Melanocyte of skin (primary cell): Measurements from ENCODE around the gene HIRA. TPM values are rescaled to one million over a fixed set of nuclear protein-coding genes. Genes with fewer than 3 reads are reported as not detected.

Experiments
- small RNA-seq, 2 donors: library from RNA; depleted of rRNA; stranded (forward); fragments of <200 nt; gene quantifications; one replicate each; pipeline ENCODE3, GENCODE V24; 2012
- total RNA-seq, 2 donors: library from RNA; depleted of rRNA; stranded (reverse); fragments of >200 nt; gene quantifications; 2 replicates each; pipeline ENCODE4 v1.2.3, GENCODE V29; 2012

The HIRA gene, protein sequence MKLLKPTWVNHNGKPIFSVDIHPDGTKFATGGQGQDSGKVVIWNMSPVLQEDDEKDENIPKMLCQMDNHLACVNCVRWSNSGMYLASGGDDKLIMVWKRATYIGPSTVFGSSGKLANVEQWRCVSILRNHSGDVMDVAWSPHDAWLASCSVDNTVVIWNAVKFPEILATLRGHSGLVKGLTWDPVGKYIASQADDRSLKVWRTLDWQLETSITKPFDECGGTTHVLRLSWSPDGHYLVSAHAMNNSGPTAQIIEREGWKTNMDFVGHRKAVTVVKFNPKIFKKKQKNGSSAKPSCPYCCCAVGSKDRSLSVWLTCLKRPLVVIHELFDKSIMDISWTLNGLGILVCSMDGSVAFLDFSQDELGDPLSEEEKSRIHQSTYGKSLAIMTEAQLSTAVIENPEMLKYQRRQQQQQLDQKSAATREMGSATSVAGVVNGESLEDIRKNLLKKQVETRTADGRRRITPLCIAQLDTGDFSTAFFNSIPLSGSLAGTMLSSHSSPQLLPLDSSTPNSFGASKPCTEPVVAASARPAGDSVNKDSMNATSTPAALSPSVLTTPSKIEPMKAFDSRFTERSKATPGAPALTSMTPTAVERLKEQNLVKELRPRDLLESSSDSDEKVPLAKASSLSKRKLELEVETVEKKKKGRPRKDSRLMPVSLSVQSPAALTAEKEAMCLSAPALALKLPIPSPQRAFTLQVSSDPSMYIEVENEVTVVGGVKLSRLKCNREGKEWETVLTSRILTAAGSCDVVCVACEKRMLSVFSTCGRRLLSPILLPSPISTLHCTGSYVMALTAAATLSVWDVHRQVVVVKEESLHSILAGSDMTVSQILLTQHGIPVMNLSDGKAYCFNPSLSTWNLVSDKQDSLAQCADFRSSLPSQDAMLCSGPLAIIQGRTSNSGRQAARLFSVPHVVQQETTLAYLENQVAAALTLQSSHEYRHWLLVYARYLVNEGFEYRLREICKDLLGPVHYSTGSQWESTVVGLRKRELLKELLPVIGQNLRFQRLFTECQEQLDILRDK
- total RNA-seq, result 10 to 100 TPM; 18.2 to 28.6 TPM

DNA sequence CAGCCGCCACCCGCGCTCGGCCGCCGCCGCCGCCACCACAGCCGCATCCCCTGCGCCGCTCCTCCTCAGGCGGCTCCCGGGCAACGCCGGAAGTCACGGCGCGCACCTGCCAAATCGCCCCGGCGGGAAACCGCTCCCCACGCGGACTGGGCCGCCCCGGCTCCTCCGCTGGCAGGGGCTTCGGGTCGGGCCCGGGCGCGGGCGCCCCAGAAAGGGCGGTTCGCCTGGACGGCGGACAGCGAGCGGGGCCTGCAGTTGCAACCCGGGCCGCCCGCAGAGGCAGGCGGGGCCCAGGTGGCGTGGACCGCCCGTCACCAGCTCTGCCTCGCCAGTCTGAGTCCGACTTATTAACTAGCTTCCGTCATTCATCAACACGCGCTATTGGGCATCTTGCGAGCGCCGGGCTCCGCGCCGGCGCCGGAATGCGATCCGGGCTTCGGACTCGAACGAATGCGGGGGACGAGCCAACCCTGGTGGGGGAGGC lies at the start of gene HIRA:
HIRA (minus strand) TSS at position 85 of the 484 bp plus-strand sequence. CDS start 257 bp downstream, outside the sequence.

GRCh38 chr22:19479355-19480172 lies 48.0 kb upstream of the HIRA start, which contains the start of gene CDC45:
TSS of gene CDC45 (plus strand) at chr22:19479920. CDS start at chr22:19479969, 49 bp downstream.

GRCh38 chr22:19478901-19479354 lies 47.4 kb upstream of the HIRA start, which contains the start of gene UFD1:
TSS of gene UFD1 (minus strand) at chr22:19479193. CDS start at chr22:19479085, 108 bp downstream.

GRCh38 chr22:19447330-19448075 lies 16.0 kb upstream of the HIRA start, which contains the start of gene C22orf39:
TSS of gene C22orf39 (minus strand) at chr22:19447711. CDS start at chr22:19447688, 23 bp downstream.

DNA sequence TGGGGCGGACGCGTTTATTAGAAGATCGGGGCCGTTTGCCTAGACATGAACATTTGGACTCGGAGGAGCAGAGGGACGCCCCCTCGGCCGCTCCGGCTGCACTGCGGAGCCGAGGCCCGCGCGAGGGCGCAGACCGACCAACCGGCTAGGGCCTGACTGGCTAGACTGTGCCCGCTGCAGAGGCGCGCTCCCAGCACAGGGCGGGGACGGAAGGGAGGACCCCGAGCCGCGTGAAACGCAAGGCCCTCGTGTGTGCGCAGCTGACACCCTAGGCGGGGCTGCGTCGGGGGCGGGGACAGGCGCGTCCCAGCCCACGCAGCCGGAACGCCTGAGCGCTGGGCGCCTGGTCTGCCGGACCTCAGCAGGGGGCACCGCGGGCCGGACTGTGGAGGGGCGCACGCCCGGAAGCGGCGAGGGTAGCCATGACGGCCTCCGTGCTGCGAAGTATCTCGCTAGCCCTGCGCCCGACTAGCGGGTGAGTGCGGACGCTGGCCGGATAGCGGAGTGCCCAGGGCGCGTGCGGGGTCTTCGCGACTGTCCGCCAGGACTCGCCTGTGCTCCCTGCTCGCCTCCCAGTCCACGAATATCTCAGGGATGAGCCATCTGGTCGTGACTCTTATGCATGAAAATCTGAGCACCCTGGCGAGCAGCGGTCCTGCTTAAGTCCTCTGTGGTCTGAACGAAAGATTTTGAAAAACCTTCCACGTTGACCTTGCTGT lies 759 bp upstream of the HIRA start, which contains the start of gene MRPL40:
MRPL40 (plus strand) TSS at position 413 of the 719 bp plus-strand sequence; CDS start at position 423, 10 bp downstream.

GRCh38 chr22:19291580-19292457 lies 139.7 kb downstream of the HIRA start, which contains the start of gene CLTCL1:
TSS of gene CLTCL1 (minus strand) at chr22:19291719. CDS start at chr22:19291641, 78 bp downstream.

Small RNAs within 50 kb of the gene (small RNA-seq; reads per million reads assigned to genes)
- 0 reads per million in 2 donors for gene RN7SL168P

Other genes with a start within 250 kb of the HIRA start
- gene CLTCL1, start 140.0 kb downstream of the HIRA start, total RNA-seq, result 1 to 10 TPM; 3.0 to 4.8 TPM
- 10 to 100 TPM; 41.0 to 56.3 TPM for gene MRPL40, start 812 bp upstream of the HIRA start, total RNA-seq
- 10 to 100 TPM; 12.7 to 13.4 TPM for gene C22orf39, start 16.0 kb upstream of the HIRA start, total RNA-seq
- gene UFD1, start 47.5 kb upstream of the HIRA start, total RNA-seq, result 10 to 100 TPM; 78.1 to 93.2 TPM
- gene CDC45, start 48.2 kb upstream of the HIRA start, total RNA-seq, result 10 to 100 TPM in 1 of 2 donors, 1 to 10 TPM in 1; 10.0 to 39.6 TPM
- under 1 TPM in 1 of 2 donors, not detected in 1; under 0.01 TPM for gene CLDN5, start 92.7 kb upstream of the HIRA start, total RNA-seq